SK-N-SH treated with all-trans-retinoic acid at 6 μM for 48 hours (cell line): ENCODE data around the gene PRR15L.

Source experiments
- CSDC2 ChIP-seq: fragments of 250-450 bp; sonication (Bioruptor Pico); IDR thresholded peaks from 2 replicates; pipeline ENCODE4 v1.5.0; 2020; ENCODE audit warnings: mild to moderate bottlenecking, moderate library complexity
- ESRRG ChIP-seq: fragments of 250-450 bp; sonication (Bioruptor Pico); IDR thresholded peaks from 2 replicates; pipeline ENCODE4 v1.6.1; 2021; ENCODE audit warnings: mild to moderate bottlenecking
- GLIS3 ChIP-seq: fragments of 250-450 bp; sonication (Bioruptor Pico); IDR thresholded peaks from 2 replicates; pipeline ENCODE4 v1.5.0; 2020; ENCODE audit warnings: mild to moderate bottlenecking, moderate library complexity
- PATZ1 ChIP-seq: fragments of 250-450 bp; sonication (Bioruptor Pico); IDR thresholded peaks from 2 replicates; pipeline ENCODE4 v1.8.0; 2020; ENCODE audit warnings: mild to moderate bottlenecking, moderate library complexity, borderline replicate concordance
- POU6F1 ChIP-seq: fragments of 250-450 bp; sonication (Bioruptor Pico); IDR thresholded peaks from 2 replicates; pipeline ENCODE4 v1.8.0; 2021; ENCODE audit warnings: low read depth, mild to moderate bottlenecking, moderate library complexity, borderline replicate concordance
- PPARA ChIP-seq: fragments of 250-450 bp; sonication (Bioruptor Pico); IDR thresholded peaks from 2 replicates; pipeline ENCODE4 v1.5.0; 2020; ENCODE audit warnings: mild to moderate bottlenecking, borderline replicate concordance
- RARB ChIP-seq: fragments of 250-450 bp; sonication (Bioruptor Pico); IDR thresholded peaks from 2 replicates; pipeline ENCODE4 v1.8.0; 2021; ENCODE audit warnings: mild to moderate bottlenecking, moderate library complexity
- SNAI2 ChIP-seq: fragments of 250-450 bp; sonication (Bioruptor Pico); IDR thresholded peaks from 2 replicates; pipeline ENCODE4 v1.5.0; 2020; ENCODE audit warnings: mild to moderate bottlenecking, moderate library complexity
- ZC3H10 ChIP-seq: fragments of 250-450 bp; sonication (Bioruptor Pico); IDR thresholded peaks from 2 replicates; pipeline ENCODE4 v1.5.1; 2021; ENCODE audit warnings: mild to moderate bottlenecking, moderate library complexity
- ZFP3 ChIP-seq: fragments of 250-450 bp; sonication (Bioruptor Pico); IDR thresholded peaks from 2 replicates; pipeline ENCODE4 v1.5.0; 2020; ENCODE audit warnings: mild to moderate bottlenecking, moderate library complexity
- ZFP30 ChIP-seq: fragments of 450-650 bp; formaldehyde crosslinking; IDR thresholded peaks from 2 replicates; pipeline ENCODE4 v1.5.0; 2022; ENCODE audit warnings: mild to moderate bottlenecking, moderate library complexity
- ZNF8 ChIP-seq: fragments of 450-650 bp; formaldehyde crosslinking; IDR thresholded peaks from 2 replicates; pipeline ENCODE4 v1.5.0; 2020; ENCODE audit warnings: mild to moderate bottlenecking, moderate library complexity
- TF ChIP-seq, protein P1 (sequence below): fragments of 250-450 bp; sonication (Bioruptor Pico); IDR thresholded peaks from 2 replicates; pipeline ENCODE4 v1.5.1; 2020; ENCODE audit warnings: low read depth, mild to moderate bottlenecking, moderate library complexity

- TF ChIP-seq ZC3H10 (CRISPR knock-in tag) (no peak), ZNF8 (no peak), PATZ1 (no peak), PPARA (no peak), ESRRG (CRISPR knock-in tag) (no peak), RARB (CRISPR knock-in tag) (no peak), ZFP30 (CRISPR knock-in tag) (no peak), POU6F1 (no peak), GLIS3 (CRISPR knock-in tag) (no peak), SNAI2 (CRISPR knock-in tag) (no peak), ZFP3 (no peak), CSDC2 (CRISPR knock-in tag) (no peak)
- TF ChIP-seq, protein P1, sequence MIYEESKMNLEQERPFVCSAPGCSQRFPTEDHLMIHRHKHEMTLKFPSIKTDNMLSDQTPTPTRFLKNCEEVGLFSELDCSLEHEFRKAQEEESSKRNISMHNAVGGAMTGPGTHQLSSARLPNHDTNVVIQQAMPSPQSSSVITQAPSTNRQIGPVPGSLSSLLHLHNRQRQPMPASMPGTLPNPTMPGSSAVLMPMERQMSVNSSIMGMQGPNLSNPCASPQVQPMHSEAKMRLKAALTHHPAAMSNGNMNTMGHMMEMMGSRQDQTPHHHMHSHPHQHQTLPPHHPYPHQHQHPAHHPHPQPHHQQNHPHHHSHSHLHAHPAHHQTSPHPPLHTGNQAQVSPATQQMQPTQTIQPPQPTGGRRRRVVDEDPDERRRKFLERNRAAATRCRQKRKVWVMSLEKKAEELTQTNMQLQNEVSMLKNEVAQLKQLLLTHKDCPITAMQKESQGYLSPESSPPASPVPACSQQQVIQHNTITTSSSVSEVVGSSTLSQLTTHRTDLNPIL (CRISPR knock-in tag) = no peak
Observed at GRCh38 chr17:47934856-47935255, 22.8 kb downstream of the PRR15L start.
